Measurements from ENCODE around the gene DCST1.

GRCh38 chr1:154999571-155000410 lies 33.8 kb upstream of the DCST1 start:
- TF ChIP-seq CTCF (conservative IDR thresholded peaks at IDR 0.05; ENCODE audit: low read depth, low read length) (no peak), EZH2 (IDR thresholded peaks at IDR 0.05; ENCODE audit: borderline replicate concordance, low read depth, low read length, poor library complexity, severe bottlenecking) (no peak)
